ENCODE results near the gene WSB1. TPM values are rescaled to one million over a fixed set of nuclear protein-coding genes. Genes with fewer than 3 reads are reported as not detected.

The WSB1 gene
- total and polyA plus RNA-seq, 2 experiments from 2014 or later: 101 to 108 TPM

- peaks cover 64% of the 10 kb centered on the region for H3K36me3 ChIP-seq (ENCODE audit: insufficient read depth)
- Mint-ChIP-seq H3K36me3 (ENCODE audit: low read depth) (peaks cover 78% of the 10 kb centered on the region), H3K4me3 (no peak overlapping the region), H3K9me3 (no peaks in the 10 kb centered on the region), H3K4me1 (no peaks in the 10 kb centered on the region), H3K27me3 (ENCODE audit: insufficient read depth, low read depth, poor library complexity) (no peaks in the 10 kb centered on the region), H3K27ac (no peak overlapping the region)
- H3F3A ChIP-seq (replicated peaks; ENCODE audit: low read depth): no peaks in the 10 kb centered on the region
- 0 out of 2 replicates have a peak, but pooled peaks cover 4% of the 10 kb centered on the region for H4K20me1 ChIP-seq (replicated peaks; ENCODE audit: insufficient read depth)
- no peak overlapping the region for H2AFZ ChIP-seq
- H3K4me1 ChIP-seq (ENCODE audit: insufficient read depth): no peaks in the 10 kb centered on the region
- no peaks in the 10 kb centered on the region for H3K27me3 ChIP-seq (ENCODE audit: insufficient read depth)
- ATAC-seq (no peak), DNase-seq (ENCODE audit: low spot score) (no peak)
- H3K4me3 ChIP-seq: no peak overlapping the region
- TF ChIP-seq CREB1 (CRISPR knock-in tag; IDR thresholded peaks at IDR 0.05; ENCODE audit: low read depth): no peak
- TF ChIP-seq ZNF331 (CRISPR knock-in tag; IDR thresholded peaks at IDR 0.05; ENCODE audit: low read depth): no peak
- no peak for TF ChIP-seq ZNF462 (CRISPR knock-in tag; IDR thresholded peaks at IDR 0.05)
- TF ChIP-seq ETS1 (IDR thresholded peaks at IDR 0.05): no peak
- no peak for TF ChIP-seq POLR2AphosphoS5 (IDR thresholded peaks at IDR 0.05; ENCODE audit: low read depth)
- TF ChIP-seq, protein P1, sequence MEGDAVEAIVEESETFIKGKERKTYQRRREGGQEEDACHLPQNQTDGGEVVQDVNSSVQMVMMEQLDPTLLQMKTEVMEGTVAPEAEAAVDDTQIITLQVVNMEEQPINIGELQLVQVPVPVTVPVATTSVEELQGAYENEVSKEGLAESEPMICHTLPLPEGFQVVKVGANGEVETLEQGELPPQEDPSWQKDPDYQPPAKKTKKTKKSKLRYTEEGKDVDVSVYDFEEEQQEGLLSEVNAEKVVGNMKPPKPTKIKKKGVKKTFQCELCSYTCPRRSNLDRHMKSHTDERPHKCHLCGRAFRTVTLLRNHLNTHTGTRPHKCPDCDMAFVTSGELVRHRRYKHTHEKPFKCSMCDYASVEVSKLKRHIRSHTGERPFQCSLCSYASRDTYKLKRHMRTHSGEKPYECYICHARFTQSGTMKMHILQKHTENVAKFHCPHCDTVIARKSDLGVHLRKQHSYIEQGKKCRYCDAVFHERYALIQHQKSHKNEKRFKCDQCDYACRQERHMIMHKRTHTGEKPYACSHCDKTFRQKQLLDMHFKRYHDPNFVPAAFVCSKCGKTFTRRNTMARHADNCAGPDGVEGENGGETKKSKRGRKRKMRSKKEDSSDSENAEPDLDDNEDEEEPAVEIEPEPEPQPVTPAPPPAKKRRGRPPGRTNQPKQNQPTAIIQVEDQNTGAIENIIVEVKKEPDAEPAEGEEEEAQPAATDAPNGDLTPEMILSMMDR (conservative IDR thresholded peaks at IDR 0.05; ENCODE audit: low read depth in 2 of 2): no peak
- TF ChIP-seq JUNB (IDR thresholded peaks at IDR 0.05; ENCODE audit: unreplicated experiment): no peak
- no peak for TF ChIP-seq EZH2phosphoT487 (IDR thresholded peaks at IDR 0.05; ENCODE audit: unreplicated experiment)
- no peak for TF ChIP-seq NANOG (IDR thresholded peaks at IDR 0.05; ENCODE audit: borderline replicate concordance)
- TF ChIP-seq ZNF114 (CRISPR knock-in tag; IDR thresholded peaks at IDR 0.05): no peak
- no peak for TF ChIP-seq REST (IDR thresholded peaks at IDR 0.05; ENCODE audit: unreplicated experiment)
- TF ChIP-seq EZH2 (IDR thresholded peaks at IDR 0.05; ENCODE audit: low read depth, unreplicated experiment): no peak
- no peak for TF ChIP-seq STAT1 (IDR thresholded peaks at IDR 0.05; ENCODE audit: unreplicated experiment)
- H3K9me2 ChIP-seq (ENCODE audit: insufficient read depth): peaks cover 2% of the 10 kb centered on the region; the same call in 1 of the 2 replicates
- no peak overlapping the region for H3K4me2 ChIP-seq
- 0 out of 2 replicates have a peak, but pooled peaks cover 5% of the 10 kb centered on the region for H3K79me2 ChIP-seq (replicated peaks; ENCODE audit: insufficient read depth)
- no peak overlapping the region for H3K27ac ChIP-seq (ENCODE audit: low read depth)
These were observed 19.4 kb downstream of the WSB1 start for GRCh38 chr17:27313301-27313700.

Data from GM23338 (cell line).